Tibial nerve (tissue), 4 donors: ENCODE data around the gene COMMD1. TPM values are rescaled to one million over a fixed set of nuclear protein-coding genes. Genes with fewer than 3 reads are reported as not detected.

Experiments
- DNase-seq, 2 donors: peaks; one replicate each; pipeline ENCODE4 v3.0.0-alpha.2; 2019; ENCODE audit warnings: low spot score in 2 of 2
- H3K27ac ChIP-seq, 4 donors: fragments of 200-600 bp; sonication (generic) in 3 of 4; one replicate each; pipeline ENCODE4 v1.5.1; 2017 to 2019; ENCODE audit warnings: mild to moderate bottlenecking in 1 of 4
- H3K27me3 ChIP-seq, 2 donors: fragments of 200-600 bp; sonication (generic) in 1 of 2; one replicate each; pipeline versions ENCODE4 v1.5.1 to v1.6.0; 2017 to 2019
- H3K36me3 ChIP-seq, 3 donors: fragments of 200-600 bp; sonication (generic); one replicate each; pipeline ENCODE4 v1.5.1; 2018 to 2019
- H3K4me1 ChIP-seq, 4 donors: fragments of 200-600 bp; sonication (generic) in 3 of 4; one replicate each; pipeline ENCODE4 v1.5.1; 2017 to 2019
- H3K4me3 ChIP-seq, 4 donors: fragments of 200-600 bp; sonication (generic) in 3 of 4; one replicate each; pipeline ENCODE4 v1.5.1; 2017 to 2019; ENCODE audit warnings: mild to moderate bottlenecking in 1 of 4, moderate library complexity in 1 of 4
- H3K9me3 ChIP-seq, 4 donors: fragments of 200-600 bp; sonication (generic) in 3 of 4; one replicate each; pipeline ENCODE4 v1.5.1; 2017 to 2019
- CTCF ChIP-seq, 5 experiments: fragments of 200-600 bp in 3 of 5; fragments of 450-650 bp in 2 of 5; sonication (generic) in 3 of 5; IDR thresholded peaks; one replicate each; pipeline ENCODE4 v1.5.1; 2016 to 2019; ENCODE audit warnings: antibody characterized with exemption in 5 of 5, mild to moderate bottlenecking in 3 of 5, moderate library complexity in 2 of 5
- EP300 ChIP-seq, 2 donors: sonication (generic); formaldehyde crosslinking; IDR thresholded peaks; one replicate each; pipeline ENCODE4 v1.6.1; 2017; ENCODE audit warnings: antibody characterized with exemption in 2 of 2, mild to moderate bottlenecking in 1 of 2
- POLR2A ChIP-seq, 2 donors: fragments of 450-650 bp; IDR thresholded peaks; one replicate each; pipeline ENCODE4 v1.6.1; 2017; ENCODE audit warnings: antibody characterized with exemption in 2 of 2, mild to moderate bottlenecking in 2 of 2, moderate library complexity in 2 of 2
- WGBS, 2 donors: methylation state at CpG; one replicate each; pipeline ENCODE4 v1.1.5; 2018; 5-methylcytosine and 5-hydroxymethylcytosine counted together
- total RNA-seq, 4 donors: library from RNA; depleted of rRNA; stranded (reverse); fragments of >200 nt; gene quantifications; one replicate each; pipeline ENCODE4 v1.1.0, GENCODE V29; 2016

COMMD1 gene
- total RNA-seq, 4 donors from 2014 or later: 29.6 to 49.2 (median 43.7) TPM

- H3K27me3 ChIP-seq: no peaks in the 10 kb centered on the region
- no peak for TF ChIP-seq POLR2A (IDR thresholded peaks at IDR 0.05)
- TF ChIP-seq EP300 (IDR thresholded peaks at IDR 0.05): no peak
- TF ChIP-seq CTCF (IDR thresholded peaks at IDR 0.05): no peak
- 0 to 1% methylated on average over 18 of the region's 18 CpGs for WGBS, 2 donors
- DNase-seq: peak in 1 of 2 donors; percentile 8
- peaks cover 0 to 26% (median 10%) of the 10 kb centered on the region in 3 donors for H3K36me3 ChIP-seq
- peak overlapping the region; percentile 88 to 98 (median 92) for H3K27ac ChIP-seq
- peaks cover 0 to 20% (median 9%) of the 10 kb centered on the region in 4 donors for H3K4me1 ChIP-seq
- peak overlapping the region; percentile 68 to 93 (median 87) for H3K4me3 ChIP-seq
- H3K9me3 ChIP-seq: no peaks in the 10 kb centered on the region
These were observed 17.7 kb upstream of the COMMD1 start for GRCh38 chr2:61887717-61888266.

DNA sequence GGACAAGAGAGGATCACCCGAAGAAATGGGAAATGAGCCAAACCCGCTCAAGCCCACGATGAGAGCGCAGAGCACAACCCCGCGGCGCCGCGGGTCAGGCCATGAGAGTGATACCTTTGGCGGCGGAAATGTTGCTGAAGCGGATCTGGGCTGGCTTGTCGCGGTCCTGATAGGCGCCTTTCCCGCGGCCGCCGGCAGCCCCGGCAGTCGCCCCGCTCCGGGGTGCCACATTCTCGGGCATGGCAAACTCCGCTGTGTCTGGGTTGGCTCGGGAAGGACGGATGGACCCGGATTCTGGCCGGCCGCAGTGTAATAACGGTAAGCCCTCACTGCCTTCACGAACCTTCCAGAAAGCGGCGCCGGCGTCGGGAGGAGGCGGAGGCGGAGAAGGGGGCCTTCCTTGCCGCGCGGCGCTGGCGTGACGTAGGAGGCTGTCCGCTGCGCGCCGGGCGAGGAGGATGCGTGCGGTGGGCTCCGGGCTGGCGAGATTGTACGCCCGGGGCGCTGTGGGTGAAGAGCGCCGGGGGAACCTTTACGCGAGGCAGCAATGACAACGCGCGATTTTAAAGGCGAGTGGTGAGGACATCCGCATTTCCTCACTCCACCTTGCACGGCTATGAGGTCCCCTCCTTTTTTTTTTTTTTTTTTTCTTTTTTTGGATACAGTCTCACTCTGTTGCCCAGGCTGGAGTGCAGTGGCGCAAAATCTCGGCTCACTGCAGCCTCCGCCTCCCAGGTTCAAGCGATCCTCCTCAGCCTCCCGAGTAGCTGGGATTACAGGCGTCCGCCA is 17.0 kb upstream of the COMMD1 start, which contains the start of gene CCT4:
Gene CCT4, minus strand, starts transcription at position 390 of the 789 bp plus-strand sequence. Its CDS starts 149 bp downstream, at position 241.
- peaks cover 0 to 19% (median 5%) of the 10 kb centered on the region in 3 donors for H3K36me3 ChIP-seq
- peak; percentile 72 to 87 for DNase-seq
- peak within 1 kb of the TSS; percentile 68 to 93 (median 87) for H3K4me3 ChIP-seq
- no peaks in the 10 kb centered on the region for H3K27me3 ChIP-seq
- H3K4me1 ChIP-seq: peaks cover 0 to 20% (median 9%) of the 10 kb centered on the region in 4 donors
- no peaks in the 10 kb centered on the region for H3K9me3 ChIP-seq
- H3K27ac ChIP-seq: peak within 1 kb of the TSS; percentile 88 to 98 (median 92)
- 1 to 2% methylated on average over 64 to 74 of the region's 74 CpGs for WGBS, 2 donors
- TF ChIP-seq POLR2A (IDR thresholded peaks at IDR 0.05) (peak; percentile 45 to 90), CTCF (IDR thresholded peaks at IDR 0.05) (peak in 1 of 5 experiments; percentile 51), EP300 (IDR thresholded peaks at IDR 0.05) (peak; percentile 97 to 99)

- no peaks in the 10 kb centered on the region for H3K36me3 ChIP-seq
- no peak overlapping the region for H3K4me3 ChIP-seq
- TF ChIP-seq CTCF (IDR thresholded peaks at IDR 0.05) (peak in 1 of 5 experiments; percentile 8), EP300 (IDR thresholded peaks at IDR 0.05) (no peak)
- WGBS, 2 donors: 25 to 33% methylated on average over 2 of the region's 2 CpGs
- H3K27ac ChIP-seq: no peak overlapping the region
- no peak for DNase-seq
- no peaks in the 10 kb centered on the region for H3K4me1 ChIP-seq
- no peaks in the 10 kb centered on the region for H3K27me3 ChIP-seq
- H3K9me3 ChIP-seq: no peaks in the 10 kb centered on the region
These were observed 6.7 kb upstream of the COMMD1 start for GRCh38 chr2:61898810-61899209.

DNA sequence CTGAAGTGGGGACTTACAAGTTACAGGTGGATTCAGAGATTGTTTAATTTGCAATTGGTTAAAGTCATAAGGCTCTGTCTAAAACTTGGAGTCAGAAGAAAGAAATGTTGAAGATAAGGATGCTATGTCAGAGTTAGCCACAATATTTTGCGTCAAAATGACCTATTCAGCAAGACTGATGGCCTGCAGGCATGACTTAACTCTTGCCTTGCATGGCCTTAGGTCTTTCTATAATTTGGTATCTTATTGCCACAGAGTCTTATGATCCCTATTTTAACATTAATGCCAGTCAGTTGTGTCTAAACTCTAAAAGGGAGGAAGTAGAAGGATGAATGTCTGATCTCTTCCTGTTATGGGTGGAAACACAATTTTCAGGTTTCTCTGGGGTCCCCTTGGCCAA is 5.2 kb upstream of the COMMD1 start:
- H3K36me3 ChIP-seq: no peaks in the 10 kb centered on the region
- no peak for DNase-seq
- no peak overlapping the region for H3K27ac ChIP-seq
- TF ChIP-seq POLR2A (IDR thresholded peaks at IDR 0.05) (no peak), CTCF (IDR thresholded peaks at IDR 0.05) (no peak), EP300 (IDR thresholded peaks at IDR 0.05) (no peak)
- peaks cover 0 to 7% (median 0%) of the 10 kb centered on the region in 4 donors for H3K4me1 ChIP-seq
- H3K9me3 ChIP-seq: no peaks in the 10 kb centered on the region
- no peak overlapping the region for H3K4me3 ChIP-seq
- H3K27me3 ChIP-seq: no peaks in the 10 kb centered on the region
- 46 to 50% methylated on average over 1 of the region's 1 CpG for WGBS, 2 donors

DNA sequence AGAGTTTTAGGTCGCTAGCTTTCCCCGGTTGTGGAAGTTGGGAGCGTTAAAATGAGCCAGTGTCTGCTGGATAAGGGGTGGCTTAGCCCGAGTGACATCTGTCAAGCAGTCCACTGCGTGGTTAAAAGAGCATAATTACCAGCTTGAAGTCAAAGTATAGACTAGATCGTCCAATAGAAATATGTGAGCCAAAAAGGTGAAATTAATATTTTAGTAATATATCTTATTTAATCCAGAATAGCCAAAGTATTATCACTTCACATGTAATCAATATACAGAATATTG is 654 bp downstream of the COMMD1 start:
- H3K27me3 ChIP-seq: no peaks in the 10 kb centered on the region
- H3K4me3 ChIP-seq: peak overlapping the region; percentile 54 to 83 (median 66)
- H3K9me3 ChIP-seq: no peaks in the 10 kb centered on the region
- H3K27ac ChIP-seq: peak overlapping the region in 3 of 4 donors; percentile 59 to 82 (median 80)
- peaks cover 0 to 33% (median 7%) of the 10 kb centered on the region in 4 donors for H3K4me1 ChIP-seq
- no peak for DNase-seq
- 2 to 3% methylated on average over 6 of the region's 6 CpGs for WGBS, 2 donors
- no peaks in the 10 kb centered on the region for H3K36me3 ChIP-seq
- no peak for TF ChIP-seq POLR2A (IDR thresholded peaks at IDR 0.05)
